CD4-positive, alpha-beta T cell (primary cell): ENCODE measurements around the gene ASB10. TPM values are rescaled to one million over a fixed set of nuclear protein-coding genes. Genes with fewer than 3 reads are reported as not detected.

Experiments
- ATAC-seq: fragments of 200-7000 bp; cut with Tn5 transposase; one replicate; pipeline ENCODE4 v1.10.0; 2022; ENCODE audit warnings: mild to moderate bottlenecking; ENCODE audit not compliant: poor library complexity
- CTCF ChIA-PET: fragments of 350-600 bp; sonication (Branson Sonifier 250); formaldehyde crosslinking; loops from one replicate; lab custom pipeline; 2021; ENCODE audit warnings: antibody characterized with exemption, inconsistent platforms; lab: Charles Lee
- POLR2A ChIA-PET: fragments of 350-600 bp; sonication (Branson Sonifier 250); formaldehyde crosslinking; loops from one replicate; lab custom pipeline; 2021; ENCODE audit warnings: antibody characterized with exemption, inconsistent platforms; lab: Charles Lee
- DNase-seq, 14 experiments: peaks; one replicate each; pipeline ENCODE4 v3.0.0-alpha.2; 2013 to 2020; ENCODE audit warnings: mixed read lengths in 2 of 14
- H3K27ac ChIP-seq, 2 donors: one replicate each; pipeline versions ENCODE4 v1.5.1 to v1.7.0; 2013; ENCODE audit warnings: low read length in 2 of 2, low read depth in 1 of 2, mild to moderate bottlenecking in 1 of 2
- H3K27me3 ChIP-seq, 2 experiments: 1 replicate in 1 of 2; 2 replicates in 1 of 2; pipeline versions ENCODE4 v1.6.1 to v1.7.0; 2013; ENCODE audit warnings: low read length in 2 of 2, control low read depth in 1 of 2, mild to moderate bottlenecking in 1 of 2, moderate library complexity in 1 of 2; ENCODE audit not compliant: insufficient read depth in 2 of 2, control insufficient read depth in 1 of 2
- H3K36me3 ChIP-seq: one replicate; pipeline ENCODE4 v1.6.1; 2013; ENCODE audit warnings: low read length, control low read depth; ENCODE audit not compliant: insufficient read depth
- H3K4me1 ChIP-seq: one replicate; pipeline ENCODE4 v1.6.1; 2013; ENCODE audit warnings: low read length, control low read depth; ENCODE audit not compliant: insufficient read depth
- H3K4me3 ChIP-seq: one replicate; pipeline ENCODE4 v1.5.1; 2013; ENCODE audit warnings: mild to moderate bottlenecking, low read length, moderate library complexity
- H3K9me3 ChIP-seq, 2 experiments: 1 replicate in 1 of 2; 2 replicates in 1 of 2; pipeline versions ENCODE4 v1.6.1 to v1.7.0; 2013; ENCODE audit warnings: low read length in 2 of 2, mild to moderate bottlenecking in 2 of 2, control low read depth in 1 of 2, moderate library complexity in 1 of 2; ENCODE audit not compliant: control insufficient read depth in 1 of 2, insufficient read depth in 1 of 2
- H3K27ac Mint-ChIP-seq: one replicate; pipeline ENCODE4 v1.8.0; 2020; ENCODE audit warnings: mixed read lengths
- H3K27me3 Mint-ChIP-seq: one replicate; pipeline ENCODE4 v1.8.0; 2021; ENCODE audit warnings: mixed read lengths
- H3K36me3 Mint-ChIP-seq: one replicate; pipeline ENCODE4 v1.8.0; 2021; ENCODE audit warnings: low read depth, mixed read lengths
- H3K4me1 Mint-ChIP-seq: one replicate; pipeline ENCODE4 v1.8.0; 2021; ENCODE audit warnings: low read depth, mixed read lengths
- H3K4me3 Mint-ChIP-seq: one replicate; pipeline ENCODE4 v1.8.0; 2020; ENCODE audit warnings: mild to moderate bottlenecking, mixed read lengths
- H3K9me3 Mint-ChIP-seq: one replicate; pipeline ENCODE4 v1.8.0; 2020; ENCODE audit warnings: mixed read lengths
- CTCF ChIP-seq: fragments of 200-600 bp; IDR thresholded peaks from one replicate; pipeline ENCODE4 v1.8.0; 2022; ENCODE audit warnings: antibody characterized with exemption, mild to moderate bottlenecking
- intact Hi-C, 2 experiments: fragments of 100-400 bp; cut with DNase I in 1 of 2; cut with micrococcal nuclease in 1 of 2; formaldehyde crosslinking; loops; one replicate each; pipeline versions ENCODE4 v1.15.1 to v1.9.0; 2023 to 2025; cut with DNase I, micrococcal nuclease
- total RNA-seq, 174 experiments: library from RNA in 2 of 174; stranded (reverse) in 2 of 174; gene quantifications; one replicate each; pipeline ENCODE4 v1.2.3 and lab custom pipeline; 2021 to 2026

ASB10 gene
- total RNA-seq, 2 experiments from 2014 or later: not detected

- ChIA-PET POLR2A (no interaction called here), CTCF (no interaction called here)
- Mint-ChIP-seq H3K27me3 (no peaks in the 10 kb centered on the region), H3K4me3 (no peak overlapping the region), H3K27ac (no peak overlapping the region), H3K36me3 (no peaks in the 10 kb centered on the region), H3K9me3 (no peaks in the 10 kb centered on the region), H3K4me1 (no peaks in the 10 kb centered on the region)
- TF ChIP-seq CTCF: no peak
- no peak for DNase-seq
- H3K4me3 ChIP-seq: no peak overlapping the region
- H3K9me3 ChIP-seq: no peaks in the 10 kb centered on the region
- peaks cover 0 to 2% of the 10 kb centered on the region in 2 experiments for H3K27me3 ChIP-seq
- ATAC-seq: no peak
- intact Hi-C loops: no loop called here
- no peaks in the 10 kb centered on the region for H3K36me3 ChIP-seq
- H3K4me1 ChIP-seq: no peaks in the 10 kb centered on the region
- H3K27ac ChIP-seq: no peak overlapping the region
These were observed 580 bp upstream of the ASB10 start for GRCh38 chr7:151187409-151188251.

- Histone ChIP-seq H3K27ac (no peak overlapping the region), H3K4me1 (no peaks in the 10 kb centered on the region), H3K36me3 (no peaks in the 10 kb centered on the region), H3K9me3 (no peaks in the 10 kb centered on the region), H3K4me3 (no peak overlapping the region), H3K27me3 (no peaks in the 10 kb centered on the region)
- no peak for TF ChIP-seq CTCF
- POLR2A ChIA-PET: no interaction called here
- Mint-ChIP-seq H3K36me3 (no peaks in the 10 kb centered on the region), H3K4me1 (no peaks in the 10 kb centered on the region), H3K4me3 (no peak overlapping the region), H3K9me3 (no peaks in the 10 kb centered on the region), H3K27ac (no peak overlapping the region), H3K27me3 (no peaks in the 10 kb centered on the region)
- ATAC-seq (no peak), DNase-seq (no peak)
- intact Hi-C loops: no loop called here
- CTCF ChIA-PET: no interaction called here
These were observed 1.0 kb downstream of the ASB10 start for GRCh38 chr7:151185762-151186639.

- peaks cover 0 to 1% of the 10 kb centered on the region in 2 experiments for H3K9me3 ChIP-seq
- Mint-ChIP-seq H3K36me3 (no peaks in the 10 kb centered on the region), H3K27ac (no peak overlapping the region), H3K4me3 (no peak overlapping the region), H3K9me3 (no peaks in the 10 kb centered on the region), H3K4me1 (no peaks in the 10 kb centered on the region), H3K27me3 (peaks cover 12% of the 10 kb centered on the region)
- no peak overlapping the region for H3K4me3 ChIP-seq
- ChIA-PET CTCF (no interaction called here), POLR2A (no interaction called here)
- no peaks in the 10 kb centered on the region for H3K4me1 ChIP-seq
- DNase-seq (peak in 1 of 14 experiments; percentile 17), ATAC-seq (no peak)
- no peaks in the 10 kb centered on the region for H3K36me3 ChIP-seq
- intact Hi-C loops: no loop called here
- TF ChIP-seq CTCF: no peak
- no peak overlapping the region for H3K27ac ChIP-seq
- H3K27me3 ChIP-seq: no peaks in the 10 kb centered on the region
These were observed 6.0 kb downstream of the ASB10 start for GRCh38 chr7:151181011-151181431.
